Stomach (tissue), 4 donors: ENCODE measurements around the gene EVA1C.

Experiments used
- CTCF ChIP-seq, 7 experiments: fragments of 450-650 bp in 4 of 7; fragments of 200-600 bp in 3 of 7; sonication (generic) in 3 of 7; IDR thresholded peaks; one replicate each; pipeline ENCODE4 v1.5.1; 2016 to 2019; ENCODE audit warnings: antibody characterized with exemption in 7 of 7, control low read depth in 2 of 7, mild to moderate bottlenecking in 1 of 7
- EP300 ChIP-seq: sonication (generic); formaldehyde crosslinking; IDR thresholded peaks from one replicate; pipeline ENCODE4 v1.6.1; 2017; ENCODE audit warnings: antibody characterized with exemption
- POLR2A ChIP-seq, 4 donors: fragments of 450-650 bp; IDR thresholded peaks; one replicate each; pipeline ENCODE4 v1.6.1; 2016; ENCODE audit warnings: antibody characterized with exemption in 4 of 4, control low read depth in 2 of 4, mild to moderate bottlenecking in 1 of 4, moderate library complexity in 1 of 4

GRCh38 chr21:32492376-32492775 is 79.9 kb downstream of the EVA1C start:
- TF ChIP-seq EP300 (no peak), CTCF (IDR thresholded peaks at IDR 0.05) (no peak), POLR2A (IDR thresholded peaks at IDR 0.05) (no peak)
